SK-N-SH (cell line): ENCODE measurements around the gene EXOG. TPM values are rescaled to one million over a fixed set of nuclear protein-coding genes. Genes with fewer than 3 reads are reported as not detected.

Experiments
- CTCF ChIA-PET: fragments of 300-600, 350-600 bp; formaldehyde crosslinking; extraction: SDS; loops from one replicate; lab custom pipeline; 2021; lab: Yijun Ruan, JAX
- POLR2A ChIA-PET: fragments of 350-600 bp; sonication (Branson Sonifier 250); formaldehyde crosslinking; extraction: SDS; loops from one replicate; lab custom pipeline; 2020; ENCODE audit warnings: antibody characterized with exemption, inconsistent platforms; lab: Yijun Ruan, JAX
- DNase-seq: peaks from one replicate; pipeline ENCODE4 v3.0.0; 2012
- H2AFZ ChIP-seq: fragments of 200-600 bp; sonication (generic); 2 replicates; pipeline ENCODE4 v1.8.1; 2016; ENCODE audit warnings: antibody characterized with exemption, mild to moderate bottlenecking, low read depth
- H3F3A ChIP-seq: fragments of 200-600 bp; sonication (generic); replicated peaks from 2 replicates; pipeline ENCODE3; 2016; ENCODE audit warnings: antibody characterized with exemption, mild to moderate bottlenecking; ENCODE audit not compliant: insufficient read depth
- H3K27ac ChIP-seq, 2 experiments: fragments of 200-500 bp in 1 of 2; fragments of 200-600 bp in 1 of 2; sonication (Bioruptor generic) in 1 of 2; sonication (generic), shearing (Covaris generic) in 1 of 2; 2 replicates each; pipeline versions ENCODE4 v1.5.1 to v1.6.1; 2014 to 2016; ENCODE audit warnings: low read depth in 2 of 2, inconsistent platforms in 1 of 2, low read length in 1 of 2, mild to moderate bottlenecking in 1 of 2, mixed read lengths in 1 of 2
- H3K27me3 ChIP-seq: fragments of 200-600 bp; sonication (generic), shearing (Covaris generic); 2 replicates; pipeline ENCODE4 v1.6.1; 2016; ENCODE audit warnings: mixed run types; ENCODE audit not compliant: insufficient read depth
- H3K36me3 ChIP-seq, 2 experiments: fragments of 200-500 bp in 1 of 2; fragments of 200-600 bp in 1 of 2; sonication (Bioruptor generic) in 1 of 2; sonication (generic) in 1 of 2; replicated peaks in 1 of 2; 2 replicates each; pipeline versions ENCODE3 to v1.5.1; 2014 to 2016; ENCODE audit warnings: low read length in 1 of 2, mild to moderate bottlenecking in 1 of 2; ENCODE audit not compliant: insufficient read depth in 2 of 2, control insufficient read depth in 1 of 2
- H3K4me1 ChIP-seq, 2 experiments: fragments of 200-500 bp in 1 of 2; fragments of 200-600 bp in 1 of 2; sonication (Bioruptor generic) in 1 of 2; sonication (generic), shearing (Covaris generic) in 1 of 2; 2 replicates each; pipeline versions ENCODE4 v1.5.1 to v1.6.1; 2014 to 2016; ENCODE audit warnings: low read depth in 1 of 2, low read length in 1 of 2, mixed run types in 1 of 2; ENCODE audit not compliant: insufficient read depth in 2 of 2, control insufficient read depth in 1 of 2
- H3K4me2 ChIP-seq: fragments of 200-600 bp; sonication (generic), shearing (Covaris generic); 2 replicates; pipeline ENCODE4 v1.6.1; 2017; ENCODE audit warnings: mixed run types
- H3K4me3 ChIP-seq, 2 experiments: fragments of 200-500 bp in 1 of 2; fragments of 200-600 bp in 1 of 2; sonication (Bioruptor generic) in 1 of 2; sonication (generic), shearing (Covaris generic) in 1 of 2; 2 replicates each; pipeline versions ENCODE4 v1.5.1 to v1.8.1; 2014 to 2016; ENCODE audit warnings: low read depth in 2 of 2, inconsistent platforms in 1 of 2, low read length in 1 of 2, mild to moderate bottlenecking in 1 of 2, mixed read lengths in 1 of 2, moderate library complexity in 1 of 2
- H3K79me2 ChIP-seq: fragments of 200-600 bp; sonication (generic); 2 replicates; pipeline ENCODE4 v1.8.1; 2017; ENCODE audit warnings: mild to moderate bottlenecking; ENCODE audit not compliant: insufficient read depth
- H3K9ac ChIP-seq: fragments of 200-600 bp; sonication (generic); 2 replicates; pipeline ENCODE4 v1.6.1; 2017; ENCODE audit warnings: mixed run types
- H3K9me2 ChIP-seq: fragments of 200-600 bp; sonication (generic); 2 replicates; pipeline ENCODE4 v1.6.1; 2017; ENCODE audit warnings: mixed run types
- H3K9me3 ChIP-seq: fragments of 200-600 bp; sonication (generic); 2 replicates; pipeline ENCODE4 v1.6.1; 2017; ENCODE audit warnings: mixed run types, mild to moderate bottlenecking, moderate library complexity
- H4K20me1 ChIP-seq: fragments of 200-600 bp; sonication (generic); 2 replicates; pipeline ENCODE4 v1.6.1; 2017; ENCODE audit warnings: mild to moderate bottlenecking, mixed run types; ENCODE audit not compliant: insufficient read depth
- EP300 ChIP-seq, 2 experiments: IDR thresholded peaks; 2 replicates each; pipeline versions ENCODE4 v1.4.0 to v1.6.1; 2012; ENCODE audit warnings: borderline replicate concordance in 1 of 2, low read depth in 1 of 2, low read length in 1 of 2
- FOXJ3 ChIP-seq: sonication (generic); formaldehyde crosslinking; IDR thresholded peaks from 2 replicates; pipeline ENCODE4 v1.5.1; 2020; ENCODE audit warnings: mild to moderate bottlenecking, missing genetic modification reagents
- NRF1 ChIP-seq: IDR thresholded peaks from 2 replicates; pipeline ENCODE4 v1.6.1; 2012; ENCODE audit warnings: low read depth, mild to moderate bottlenecking, low read length
- RAD21 ChIP-seq: IDR thresholded peaks from 2 replicates; pipeline ENCODE4 v1.6.1; 2012; ENCODE audit warnings: mild to moderate bottlenecking, low read length
- RXRA ChIP-seq: IDR thresholded peaks from 2 replicates; pipeline ENCODE4 v1.4.0; 2012; ENCODE audit warnings: low read depth, mild to moderate bottlenecking, borderline replicate concordance
- SIN3A ChIP-seq: IDR thresholded peaks from 2 replicates; pipeline ENCODE4 v1.6.1; 2012; ENCODE audit warnings: low read depth, mild to moderate bottlenecking, low read length, moderate library complexity, borderline replicate concordance
- SMC3 ChIP-seq: IDR thresholded peaks from 2 replicates; pipeline ENCODE4 v1.6.1; 2012; ENCODE audit warnings: low read depth, low read length, improper control_type of control experiment
- TAF1 ChIP-seq: IDR thresholded peaks from 2 replicates; pipeline ENCODE4 v1.6.1; 2012; ENCODE audit warnings: low read depth, mild to moderate bottlenecking, low read length, moderate library complexity, borderline replicate concordance
- TCF12 ChIP-seq: IDR thresholded peaks from 2 replicates; pipeline ENCODE4 v1.4.0; 2012
- WGBS: methylation state at CpG from one replicate; pipeline ENCODE4 v1.1.6; 2017; ENCODE audit warnings: low lambda C conversion rate; 5-methylcytosine and 5-hydroxymethylcytosine counted together
- polyA plus RNA-seq, 3 experiments: library from polyadenylated mRNA; depleted of rRNA; stranded (reverse); fragments of >200 nt; gene quantifications; 2 replicates each; pipeline ENCODE4 v1.2.3, GENCODE V29; 2012
- TF ChIP-seq, protein P1 (sequence below): IDR thresholded peaks from 2 replicates; pipeline ENCODE4 v1.4.0; 2012; ENCODE audit warnings: low read depth
- TF ChIP-seq, protein P2 (sequence below): IDR thresholded peaks from 2 replicates; pipeline ENCODE4; 2012
- TF ChIP-seq, protein P3 (sequence below): fragments of 150-350 bp; IDR thresholded peaks from 2 replicates; pipeline ENCODE4 v1.6.1; 2016; ENCODE audit warnings: mild to moderate bottlenecking, low read depth, low read length

Gene EXOG
- polyA plus RNA-seq, 1 of the 3 experiments (the other 2 are of a cell fraction) = 6.2 TPM

GRCh38 chr3:38560284-38560683 lies 64.1 kb downstream of the EXOG start:
- Histone ChIP-seq H3K4me3 (no peak overlapping the region), H3K27me3 (no peaks in the 10 kb centered on the region), H3K36me3 (no peaks in the 10 kb centered on the region), H3K9ac (no peak overlapping the region), H3K4me1 (no peaks in the 10 kb centered on the region; a peak in 1 of 4 replicates), H3K79me2 (no peaks in the 10 kb centered on the region), H3K9me3 (no peaks in the 10 kb centered on the region), H2AFZ (no peak overlapping the region), H3F3A (no peaks in the 10 kb centered on the region), H3K27ac (no peak overlapping the region), H3K4me2 (no peak overlapping the region), H4K20me1 (no peaks in the 10 kb centered on the region), H3K9me2 (no peaks in the 10 kb centered on the region)
- 46% methylated on average over 4 of the region's 6 CpGs for WGBS
- ChIA-PET POLR2A (no interaction called here), CTCF (interaction anchor here (2.4 kb wide), 1 partner anchor 16 kb away, joined by 6 read pairs; no protein-coding TSS in a partner anchor)
- no peak for DNase-seq
- no peak for TF ChIP-seq TCF12

GRCh38 chr3:38560996-38561717 lies 65.0 kb downstream of the EXOG start:
- no peaks in the 10 kb centered on the region for H3K27me3 ChIP-seq
- H3K9me2 ChIP-seq = no peaks in the 10 kb centered on the region
- H3K36me3 ChIP-seq = no peaks in the 10 kb centered on the region
- ChIA-PET CTCF (interaction anchor here (1.2 to 2.4 kb wide), 2 partner anchors 13 to 16 kb away, joined by 3 to 6 read pairs; no protein-coding TSS in a partner anchor), POLR2A (no interaction called here)
- no peaks in the 10 kb centered on the region for H4K20me1 ChIP-seq
- no peaks in the 10 kb centered on the region for H3K9me3 ChIP-seq
- no peaks in the 10 kb centered on the region for H3F3A ChIP-seq
- no peak overlapping the region for H3K27ac ChIP-seq
- no peaks in the 10 kb centered on the region for H3K79me2 ChIP-seq
- no peak overlapping the region for H3K4me3 ChIP-seq
- H2AFZ ChIP-seq = no peak overlapping the region
- no peak for DNase-seq
- 59% methylated on average over 7 of the region's 7 CpGs for WGBS
- H3K9ac ChIP-seq = no peak overlapping the region
- TF ChIP-seq RAD21 (no peak), FOXJ3 (CRISPR knock-in tag) (no peak), SMC3 (no peak), TAF1 (no peak), RXRA (no peak), NRF1 (no peak), EP300 (IDR thresholded peaks at IDR 0.05; ENCODE audit: borderline replicate concordance in 1 of 2, low read depth in 1 of 2, low read length in 1 of 2) (no peak), SIN3A (no peak)
- TF ChIP-seq, protein P1, sequence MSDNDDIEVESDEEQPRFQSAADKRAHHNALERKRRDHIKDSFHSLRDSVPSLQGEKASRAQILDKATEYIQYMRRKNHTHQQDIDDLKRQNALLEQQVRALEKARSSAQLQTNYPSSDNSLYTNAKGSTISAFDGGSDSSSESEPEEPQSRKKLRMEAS = no peak
- TF ChIP-seq, protein P2, sequence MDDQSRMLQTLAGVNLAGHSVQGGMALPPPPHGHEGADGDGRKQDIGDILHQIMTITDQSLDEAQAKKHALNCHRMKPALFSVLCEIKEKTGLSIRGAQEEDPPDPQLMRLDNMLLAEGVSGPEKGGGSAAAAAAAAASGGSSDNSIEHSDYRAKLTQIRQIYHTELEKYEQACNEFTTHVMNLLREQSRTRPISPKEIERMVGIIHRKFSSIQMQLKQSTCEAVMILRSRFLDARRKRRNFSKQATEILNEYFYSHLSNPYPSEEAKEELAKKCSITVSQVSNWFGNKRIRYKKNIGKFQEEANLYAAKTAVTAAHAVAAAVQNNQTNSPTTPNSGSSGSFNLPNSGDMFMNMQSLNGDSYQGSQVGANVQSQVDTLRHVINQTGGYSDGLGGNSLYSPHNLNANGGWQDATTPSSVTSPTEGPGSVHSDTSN = no peak
- TF ChIP-seq, protein P3, sequence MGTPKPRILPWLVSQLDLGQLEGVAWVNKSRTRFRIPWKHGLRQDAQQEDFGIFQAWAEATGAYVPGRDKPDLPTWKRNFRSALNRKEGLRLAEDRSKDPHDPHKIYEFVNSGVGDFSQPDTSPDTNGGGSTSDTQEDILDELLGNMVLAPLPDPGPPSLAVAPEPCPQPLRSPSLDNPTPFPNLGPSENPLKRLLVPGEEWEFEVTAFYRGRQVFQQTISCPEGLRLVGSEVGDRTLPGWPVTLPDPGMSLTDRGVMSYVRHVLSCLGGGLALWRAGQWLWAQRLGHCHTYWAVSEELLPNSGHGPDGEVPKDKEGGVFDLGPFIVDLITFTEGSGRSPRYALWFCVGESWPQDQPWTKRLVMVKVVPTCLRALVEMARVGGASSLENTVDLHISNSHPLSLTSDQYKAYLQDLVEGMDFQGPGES = no peak
- TF ChIP-seq, all 33 proteins: peak for 0
- Histone ChIP-seq H3K4me1 (no peaks in the 10 kb centered on the region; a peak in 1 of 4 replicates), H3K4me2 (no peak overlapping the region)
